Ascending aorta (tissue), 2 donors: Measurements from ENCODE around the gene LTBP2. TPM values are rescaled to one million over a fixed set of nuclear protein-coding genes. Genes with fewer than 3 reads are reported as not detected.
A peak's percentile ranks its signal among the peaks of the same experiment; 100 is the strongest.

Source experiments
- DNase-seq, 2 donors: peaks; one replicate each; pipeline ENCODE4 v3.0.0-alpha.2; 2019; ENCODE audit warnings: low spot score in 2 of 2
- H3K27ac ChIP-seq, 2 donors: fragments of 200-600 bp; sonication (generic); one replicate each; pipeline ENCODE4 v1.5.1; 2016 to 2017; ENCODE audit warnings: mild to moderate bottlenecking in 1 of 2
- H3K27me3 ChIP-seq: fragments of 200-600 bp; sonication (generic); one replicate; pipeline ENCODE4 v1.5.1; 2017
- H3K36me3 ChIP-seq, 2 donors: fragments of 200-600 bp; sonication (generic); one replicate each; pipeline ENCODE4 v1.5.1; 2016
- H3K4me1 ChIP-seq, 2 donors: fragments of 200-600 bp; sonication (generic); one replicate each; pipeline ENCODE4 v1.5.1; 2016 to 2017; ENCODE audit warnings: mild to moderate bottlenecking in 1 of 2
- H3K4me3 ChIP-seq, 2 donors: fragments of 200-600 bp; sonication (generic); one replicate each; pipeline ENCODE4 v1.5.1; 2016 to 2017; ENCODE audit warnings: mild to moderate bottlenecking in 1 of 2
- H3K9me3 ChIP-seq, 2 donors: fragments of 200-600 bp; sonication (generic); one replicate each; pipeline ENCODE4 v1.5.1; 2016
- intact Hi-C: fragments of 100-400 bp; cut with DNase I; formaldehyde crosslinking; loops from one replicate; pipeline ENCODE4 v1.15.1; 2023
- total RNA-seq: library from RNA; depleted of rRNA; stranded (reverse); fragments of >200 nt; gene quantifications from one replicate; pipeline ENCODE4 v1.1.0, GENCODE V29; 2016
- TF ChIP-seq, protein P1 (sequence below), 3 experiments: fragments of 200-600 bp in 2 of 3; fragments of 450-650 bp in 1 of 3; sonication (generic) in 2 of 3; IDR thresholded peaks; one replicate each; pipeline ENCODE4 v1.5.1; 2016 to 2019; ENCODE audit warnings: antibody characterized with exemption in 3 of 3, mild to moderate bottlenecking in 1 of 3, moderate library complexity in 1 of 3

The LTBP2 gene
- total RNA-seq, 1 donor from 2014 or later = 383 TPM

- no peaks in the 10 kb centered on the region for H3K36me3 ChIP-seq
- DNase-seq = no peak
Observed at GRCh38 chr14:74610866-74611649, 979 bp downstream of the LTBP2 start.

GRCh38 chr14:74610199-74610865 is 1.7 kb downstream of the LTBP2 start:
- TF ChIP-seq, protein P1, sequence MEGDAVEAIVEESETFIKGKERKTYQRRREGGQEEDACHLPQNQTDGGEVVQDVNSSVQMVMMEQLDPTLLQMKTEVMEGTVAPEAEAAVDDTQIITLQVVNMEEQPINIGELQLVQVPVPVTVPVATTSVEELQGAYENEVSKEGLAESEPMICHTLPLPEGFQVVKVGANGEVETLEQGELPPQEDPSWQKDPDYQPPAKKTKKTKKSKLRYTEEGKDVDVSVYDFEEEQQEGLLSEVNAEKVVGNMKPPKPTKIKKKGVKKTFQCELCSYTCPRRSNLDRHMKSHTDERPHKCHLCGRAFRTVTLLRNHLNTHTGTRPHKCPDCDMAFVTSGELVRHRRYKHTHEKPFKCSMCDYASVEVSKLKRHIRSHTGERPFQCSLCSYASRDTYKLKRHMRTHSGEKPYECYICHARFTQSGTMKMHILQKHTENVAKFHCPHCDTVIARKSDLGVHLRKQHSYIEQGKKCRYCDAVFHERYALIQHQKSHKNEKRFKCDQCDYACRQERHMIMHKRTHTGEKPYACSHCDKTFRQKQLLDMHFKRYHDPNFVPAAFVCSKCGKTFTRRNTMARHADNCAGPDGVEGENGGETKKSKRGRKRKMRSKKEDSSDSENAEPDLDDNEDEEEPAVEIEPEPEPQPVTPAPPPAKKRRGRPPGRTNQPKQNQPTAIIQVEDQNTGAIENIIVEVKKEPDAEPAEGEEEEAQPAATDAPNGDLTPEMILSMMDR (IDR thresholded peaks at IDR 0.05) = no peak
- no peak for DNase-seq
- Histone ChIP-seq H3K4me1 (peaks cover 14 to 43% of the 10 kb centered on the region in 2 donors), H3K36me3 (no peaks in the 10 kb centered on the region), H3K27me3 (no peaks in the 10 kb centered on the region), H3K4me3 (peak overlapping the region; percentile 53 to 96), H3K9me3 (no peaks in the 10 kb centered on the region), H3K27ac (peak overlapping the region; percentile 76 to 78)
- intact Hi-C loops = loop anchor here (2.0 to 10.0 kb wide), 3 partner anchors 152 to 274 kb away; partner anchors contain the start of genes DLST and YLPM1

More at GRCh38 chr14:74610866-74611649, 979 bp downstream of the LTBP2 start:
- Histone ChIP-seq H3K9me3 (no peaks in the 10 kb centered on the region), H3K4me1 (peaks cover 11 to 41% of the 10 kb centered on the region in 2 donors), H3K27ac (peak overlapping the region; percentile 76 to 78), H3K27me3 (no peaks in the 10 kb centered on the region), H3K4me3 (peak overlapping the region; percentile 53 to 96)
- TF ChIP-seq, protein P1 (IDR thresholded peaks at IDR 0.05) = no peak
- intact Hi-C loops = loop anchor here (2.0 to 10.0 kb wide), 3 partner anchors 152 to 274 kb away; partner anchors contain the start of genes DLST and YLPM1

- DNase-seq = no peak
- intact Hi-C loops = loop anchor here (1.0 to 10.0 kb wide), 6 partner anchors 108 to 275 kb away; partner anchors contain the start of genes DLST, ISCA2, NPC2 and YLPM1
- Histone ChIP-seq H3K36me3 (no peaks in the 10 kb centered on the region), H3K27me3 (no peaks in the 10 kb centered on the region), H3K4me1 (peaks cover 20 to 44% of the 10 kb centered on the region in 2 donors), H3K27ac (peak overlapping the region; percentile 76 to 78), H3K9me3 (no peaks in the 10 kb centered on the region), H3K4me3 (peak overlapping the region; percentile 53 to 96)
- TF ChIP-seq, protein P1 (IDR thresholded peaks at IDR 0.05) = no peak
Observed at GRCh38 chr14:74609721-74610120, 2.3 kb downstream of the LTBP2 start.

GRCh38 chr14:74608959-74609611 is 3.0 kb downstream of the LTBP2 start:
- Histone ChIP-seq H3K27ac (peak overlapping the region in 1 of 2 donors; percentile 76), H3K27me3 (no peaks in the 10 kb centered on the region), H3K4me3 (peak overlapping the region; percentile 53 to 96), H3K36me3 (no peaks in the 10 kb centered on the region), H3K4me1 (peaks cover 23 to 47% of the 10 kb centered on the region in 2 donors), H3K9me3 (no peaks in the 10 kb centered on the region)
- TF ChIP-seq, protein P1 (IDR thresholded peaks at IDR 0.05) = peak; percentile 94 to 99 (median 96)
- peak; percentile 49 to 96 for DNase-seq
- intact Hi-C loops = loop anchor here (1.0 to 5.0 kb wide), 3 partner anchors 108 to 186 kb away; partner anchors contain the start of genes ISCA2 and NPC2

DNA sequence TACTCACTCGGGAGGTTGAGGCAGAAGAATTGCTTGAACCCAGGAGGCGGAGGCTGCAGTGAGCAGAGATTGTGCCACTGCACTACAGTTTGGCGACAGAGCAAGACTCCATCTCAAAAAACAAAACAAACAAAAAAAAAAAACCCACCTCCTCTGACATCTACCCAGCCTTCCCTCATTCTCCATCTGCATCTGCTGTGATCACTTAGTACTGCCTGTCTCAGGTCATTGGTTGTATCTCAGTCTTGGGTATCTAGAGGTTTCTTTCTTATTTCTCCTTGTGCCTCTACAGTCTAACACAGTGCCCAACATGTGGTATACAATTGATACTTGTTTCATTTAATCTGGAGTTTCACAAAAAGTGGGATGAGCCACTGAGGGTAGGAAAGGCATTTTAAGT is 5.3 kb downstream of the LTBP2 start:
- intact Hi-C loops = loop anchor here (5.0 kb wide), 1 partner anchor 114 kb away; the partner anchor contains the start of genes ISCA2 and NPC2
- Histone ChIP-seq H3K27ac (peak overlapping the region; percentile 91 to 94), H3K4me1 (peaks cover 23 to 39% of the 10 kb centered on the region in 2 donors)

More for the DNA sequence above, 5.3 kb downstream of the LTBP2 start:
- Histone ChIP-seq H3K36me3 (peaks cover 10 to 15% of the 10 kb centered on the region in 2 donors), H3K4me3 (peak overlapping the region in 1 of 2 donors; percentile 36), H3K27me3 (no peaks in the 10 kb centered on the region), H3K9me3 (no peaks in the 10 kb centered on the region)
- TF ChIP-seq, protein P1 (IDR thresholded peaks at IDR 0.05) = no peak
- DNase-seq = no peak
